ENCODE measurements around the gene RAB43. TPM values are rescaled to one million over a fixed set of nuclear protein-coding genes. Genes with fewer than 3 reads are reported as not detected.
"Not testable (repeated sequence)": the region's sequence is repeated elsewhere in the genome, so short reads cannot be mapped to it uniquely, and the experiment has no call there.

Gene RAB43
- total RNA-seq, 1 donor: 13.4 TPM

GRCh38 chr3:129081503-129081902, 40.1 kb downstream of the RAB43 start:
- Histone ChIP-seq H3K4me3 (ENCODE audit: insufficient read depth, low read length) (no peak overlapping the region), H3K4me2 (ENCODE audit: insufficient read depth, low read length) (no peak overlapping the region), H3K4me1 (ENCODE audit: insufficient read depth, low read length) (peaks cover 7% of the 10 kb centered on the region), H3K36me3 (ENCODE audit: insufficient read depth, low read length) (no peaks in the 10 kb centered on the region), H3K27ac (ENCODE audit: low read depth, low read length) (no peak overlapping the region), H2AFZ (ENCODE audit: low read length) (no peak overlapping the region), H3K79me2 (ENCODE audit: insufficient read depth, low read length) (no peaks in the 10 kb centered on the region), H3K27me3 (ENCODE audit: insufficient read depth, low read length) (no peaks in the 10 kb centered on the region), H4K20me1 (ENCODE audit: insufficient read depth, low read length) (no peaks in the 10 kb centered on the region), H3K9me3 (ENCODE audit: low read depth, low read length) (no peaks in the 10 kb centered on the region)
- DNase-seq (ENCODE audit: insufficient read length, low spot score, missing footprints): no peak
- TF ChIP-seq CTCF (IDR thresholded peaks at IDR 0.05; ENCODE audit: extremely low read depth, low read depth, low read length): no peak

- H3K4me3 ChIP-seq (ENCODE audit: insufficient read depth, low read length): no peak overlapping the region
- no peak for TF ChIP-seq CTCF (IDR thresholded peaks at IDR 0.05; ENCODE audit: extremely low read depth, low read depth, low read length)
Measured at GRCh38 chr3:129078510-129078909, 43.1 kb downstream of the RAB43 start.

GRCh38 chr3:129077222-129077621, 44.4 kb downstream of the RAB43 start:
- Histone ChIP-seq H3K27ac (ENCODE audit: low read depth, low read length) (no peak overlapping the region), H3K36me3 (ENCODE audit: insufficient read depth, low read length) (no peaks in the 10 kb centered on the region), H4K20me1 (ENCODE audit: insufficient read depth, low read length) (no peaks in the 10 kb centered on the region), H3K9me3 (ENCODE audit: low read depth, low read length) (no peaks in the 10 kb centered on the region), H3K27me3 (ENCODE audit: insufficient read depth, low read length) (no peaks in the 10 kb centered on the region), H3K4me2 (ENCODE audit: insufficient read depth, low read length) (no peak overlapping the region), H2AFZ (ENCODE audit: low read length) (no peak overlapping the region), H3K79me2 (ENCODE audit: insufficient read depth, low read length) (no peaks in the 10 kb centered on the region), H3K4me3 (ENCODE audit: insufficient read depth, low read length) (no peak overlapping the region), H3K4me1 (ENCODE audit: insufficient read depth, low read length) (peaks cover 7% of the 10 kb centered on the region)
- TF ChIP-seq CTCF (IDR thresholded peaks at IDR 0.05; ENCODE audit: extremely low read depth, low read depth, low read length): no peak
- peak; percentile 79 for DNase-seq (ENCODE audit: insufficient read length, low spot score, missing footprints)

More at GRCh38 chr3:129078510-129078909, 43.1 kb downstream of the RAB43 start:
- no peak overlapping the region for H3K27ac ChIP-seq (ENCODE audit: low read depth, low read length)
- no peaks in the 10 kb centered on the region for H3K36me3 ChIP-seq (ENCODE audit: insufficient read depth, low read length)
- H3K4me2 ChIP-seq (ENCODE audit: insufficient read depth, low read length): no peak overlapping the region
- H3K79me2 ChIP-seq (ENCODE audit: insufficient read depth, low read length): no peaks in the 10 kb centered on the region
- no peaks in the 10 kb centered on the region for H3K9me3 ChIP-seq (ENCODE audit: low read depth, low read length)
- no peaks in the 10 kb centered on the region for H3K27me3 ChIP-seq (ENCODE audit: insufficient read depth, low read length)
- H4K20me1 ChIP-seq (ENCODE audit: insufficient read depth, low read length): no peaks in the 10 kb centered on the region
- H3K4me1 ChIP-seq (ENCODE audit: insufficient read depth, low read length): peaks cover 7% of the 10 kb centered on the region
- DNase-seq (ENCODE audit: insufficient read length, low spot score, missing footprints): no peak
- no peak overlapping the region for H2AFZ ChIP-seq (ENCODE audit: low read length)

GRCh38 chr3:129070086-129070885, 51.3 kb downstream of the RAB43 start:
- H3K27me3 ChIP-seq (ENCODE audit: insufficient read depth, low read length): no peaks in the 10 kb centered on the region
- DNase-seq (ENCODE audit: insufficient read length, low spot score, missing footprints): peak; percentile 65
- H3K4me3 ChIP-seq (ENCODE audit: insufficient read depth, low read length): no peak overlapping the region
- H3K79me2 ChIP-seq (ENCODE audit: insufficient read depth, low read length): no peaks in the 10 kb centered on the region
- H3K4me2 ChIP-seq (ENCODE audit: insufficient read depth, low read length): no peak overlapping the region
- no peaks in the 10 kb centered on the region for H3K9me3 ChIP-seq (ENCODE audit: low read depth, low read length)
- H2AFZ ChIP-seq (ENCODE audit: low read length): no peak overlapping the region
- H4K20me1 ChIP-seq (ENCODE audit: insufficient read depth, low read length): no peaks in the 10 kb centered on the region
- H3K4me1 ChIP-seq (ENCODE audit: insufficient read depth, low read length): no peaks in the 10 kb centered on the region
- no peak for TF ChIP-seq CTCF (IDR thresholded peaks at IDR 0.05; ENCODE audit: extremely low read depth, low read depth, low read length)
- no peaks in the 10 kb centered on the region for H3K36me3 ChIP-seq (ENCODE audit: insufficient read depth, low read length)
- H3K27ac ChIP-seq (ENCODE audit: low read depth, low read length): no peak overlapping the region

- not testable (repeated sequence) for H3K9me3 ChIP-seq (ENCODE audit: low read depth, low read length); H3K27ac ChIP-seq (ENCODE audit: low read depth, low read length); H3K27me3 ChIP-seq (ENCODE audit: insufficient read depth, low read length); H3K36me3 ChIP-seq (ENCODE audit: insufficient read depth, low read length); H3K4me1 ChIP-seq (ENCODE audit: insufficient read depth, low read length); H2AFZ ChIP-seq (ENCODE audit: low read length); H4K20me1 ChIP-seq (ENCODE audit: insufficient read depth, low read length); H3K4me2 ChIP-seq (ENCODE audit: insufficient read depth, low read length); H3K4me3 ChIP-seq (ENCODE audit: insufficient read depth, low read length); DNase-seq (ENCODE audit: insufficient read length, low spot score, missing footprints); H3K79me2 ChIP-seq (ENCODE audit: insufficient read depth, low read length)
Measured at GRCh38 chr3:129069313-129070085, 52.1 kb downstream of the RAB43 start.
